HG03558 (cell line): Measurements from ENCODE around the gene OR4N2.
"Not testable (repeated sequence)": the region's sequence is repeated elsewhere in the genome, so short reads cannot be mapped to it uniquely, and the experiment has no call there.

Source experiments
- ATAC-seq: cut with Tn5 transposase; IDR thresholded peaks from one replicate; pipeline ENCODE4 v1.9.1; 2021; ENCODE audit warnings: moderate number of reproducible peaks; ENCODE audit not compliant: unreplicated experiment; ENCODE audit errors: extremely low read depth

Gene OR4N2

DNA sequence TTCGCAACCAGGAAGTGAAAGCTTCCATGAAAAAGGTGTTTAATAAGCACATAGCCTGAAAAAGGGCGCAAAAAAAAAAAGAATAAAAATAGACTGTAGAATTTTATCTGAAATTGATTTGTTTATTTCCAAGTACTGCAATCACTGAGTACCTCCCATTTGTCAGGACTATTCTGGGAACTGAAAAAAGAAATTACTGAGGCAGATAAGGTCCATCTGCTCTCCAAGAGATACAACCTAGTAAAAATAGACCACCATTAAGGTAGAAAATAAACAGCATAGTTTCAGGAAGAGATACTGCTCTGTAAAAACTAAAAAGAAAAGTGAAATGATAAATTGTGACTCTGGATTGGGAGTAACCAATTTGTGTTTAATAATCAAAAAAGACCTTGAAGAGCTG, 24.7 kb downstream of the OR4N2 start:
- no peak for ATAC-seq

DNA sequence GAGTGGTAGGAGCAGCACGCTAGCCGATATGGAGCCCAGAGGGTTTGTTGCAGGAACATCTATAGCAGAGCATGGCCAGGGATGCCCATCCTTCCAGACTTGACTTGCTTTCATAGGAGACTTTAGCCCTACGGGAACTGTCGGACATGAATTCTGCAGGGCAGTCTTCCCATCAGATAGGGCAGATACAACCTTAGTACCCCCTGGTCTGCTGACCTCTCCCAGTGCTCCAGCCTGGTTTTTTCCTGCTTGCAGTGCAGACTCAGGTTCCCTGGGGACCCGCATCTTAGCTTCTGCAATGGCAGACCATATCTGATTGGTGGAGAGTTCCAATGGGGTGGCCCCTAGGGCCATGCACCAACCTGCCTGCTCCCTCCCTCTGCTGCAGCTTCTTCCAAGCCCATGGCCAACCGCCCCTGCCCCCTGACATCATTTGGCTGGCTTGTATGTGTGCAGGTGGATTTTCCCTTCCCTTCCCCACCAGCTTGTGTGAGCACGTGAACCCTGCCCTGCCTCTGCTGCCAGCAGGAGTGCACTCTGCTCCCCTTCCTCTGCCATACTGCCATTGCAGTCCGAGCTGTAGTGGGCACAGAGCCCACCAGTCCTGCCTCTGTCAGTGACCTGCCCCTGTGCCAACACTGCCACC, 30.8 kb downstream of the OR4N2 start:
- ATAC-seq: not testable (repeated sequence)

- ATAC-seq: no peak
These were observed 34.9 kb downstream of the OR4N2 start for GRCh38 chr14:19838433-19838832.

DNA sequence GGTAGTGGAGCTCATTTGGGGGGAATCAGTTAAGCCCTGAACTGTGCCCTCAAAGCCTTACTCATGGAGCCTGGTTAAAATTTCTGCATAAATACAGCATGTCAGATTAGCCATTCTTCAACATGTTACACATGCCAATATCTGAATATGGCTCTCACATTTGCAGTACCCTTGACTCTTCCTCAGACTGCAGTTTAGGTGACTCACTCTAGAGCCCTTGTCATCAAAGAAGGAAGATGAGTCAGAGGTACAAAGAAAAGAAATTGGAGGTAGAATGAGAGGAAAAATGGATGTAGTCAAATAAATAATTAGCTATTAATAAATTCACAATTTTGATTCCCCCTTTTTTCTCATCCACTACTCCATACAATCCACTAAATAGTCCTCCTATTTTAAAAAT, 47.8 kb downstream of the OR4N2 start:
- ATAC-seq: no peak

DNA sequence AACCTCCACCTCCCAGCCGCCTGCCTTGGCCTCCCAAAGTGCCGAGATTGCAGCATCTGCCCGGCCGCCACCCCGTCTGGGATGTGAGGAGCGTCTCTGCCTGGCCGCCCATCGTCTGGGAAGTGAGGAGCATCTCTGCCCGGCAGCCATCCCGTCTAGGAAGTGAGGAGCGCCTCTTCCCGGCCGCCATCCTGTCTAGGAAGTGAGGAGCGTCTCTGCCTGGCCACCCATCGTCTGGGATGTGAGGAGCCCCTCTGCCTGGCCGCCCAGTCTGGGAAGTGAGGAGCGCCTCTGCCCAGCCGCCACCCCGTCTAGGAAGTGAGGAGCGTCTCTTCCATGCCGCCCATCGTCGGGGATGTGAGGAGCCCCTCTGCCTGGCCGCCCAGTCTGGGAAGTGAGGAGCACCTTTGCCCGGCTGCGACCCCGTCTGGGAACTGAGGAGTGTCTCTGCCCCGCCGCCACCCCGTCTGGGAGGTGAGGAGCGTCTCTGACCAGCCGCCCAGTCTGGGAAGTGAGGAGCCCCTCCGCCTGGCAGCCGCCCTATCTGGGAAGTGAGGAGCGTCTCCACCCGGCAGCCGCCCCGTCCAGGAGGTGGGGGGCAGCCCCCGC, 62.6 kb downstream of the OR4N2 start:
- not testable (repeated sequence) for ATAC-seq

DNA sequence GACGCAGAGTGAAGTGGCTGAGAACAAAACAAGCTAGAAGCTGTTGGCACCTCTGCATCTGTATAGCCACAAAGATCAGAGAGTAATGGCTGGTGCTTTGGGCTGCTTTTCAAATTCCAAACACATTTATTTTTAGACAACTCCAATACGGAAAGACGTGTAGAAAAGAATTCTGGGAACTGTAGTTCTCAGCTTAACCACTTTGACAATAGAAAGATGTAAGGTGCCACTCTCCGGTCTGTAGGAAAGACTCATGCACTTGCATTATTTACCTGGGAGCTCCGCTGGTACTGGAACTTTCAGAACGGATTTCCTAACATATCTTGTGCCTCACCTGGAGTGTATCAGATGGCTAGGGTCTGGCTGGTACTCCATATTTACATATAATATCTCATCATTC, 69.6 kb downstream of the OR4N2 start:
- no peak for ATAC-seq

- no peak for ATAC-seq
These were observed 71.3 kb downstream of the OR4N2 start, which contains the start of gene OR4K2 for GRCh38 chr14:19874842-19875241. TSS of gene OR4K2 (plus strand) at chr14:19875142. CDS start at chr14:19876268, 1,126 bp downstream.

- no peak for ATAC-seq
These were observed 74.6 kb downstream of the OR4N2 start for GRCh38 chr14:19878029-19878642.
